Embryonic facial prominence (tissue), 1 donor: ENCODE results near the gene NUTM2F.
"Not testable (repeated sequence)": the region's sequence is repeated elsewhere in the genome, so short reads cannot be mapped to it uniquely, and the experiment has no call there.

Experiments
- DNase-seq: peaks from one replicate; pipeline ENCODE4 v3.0.0-alpha.2; 2016; ENCODE audit errors: extremely low spot score

The NUTM2F gene

DNA sequence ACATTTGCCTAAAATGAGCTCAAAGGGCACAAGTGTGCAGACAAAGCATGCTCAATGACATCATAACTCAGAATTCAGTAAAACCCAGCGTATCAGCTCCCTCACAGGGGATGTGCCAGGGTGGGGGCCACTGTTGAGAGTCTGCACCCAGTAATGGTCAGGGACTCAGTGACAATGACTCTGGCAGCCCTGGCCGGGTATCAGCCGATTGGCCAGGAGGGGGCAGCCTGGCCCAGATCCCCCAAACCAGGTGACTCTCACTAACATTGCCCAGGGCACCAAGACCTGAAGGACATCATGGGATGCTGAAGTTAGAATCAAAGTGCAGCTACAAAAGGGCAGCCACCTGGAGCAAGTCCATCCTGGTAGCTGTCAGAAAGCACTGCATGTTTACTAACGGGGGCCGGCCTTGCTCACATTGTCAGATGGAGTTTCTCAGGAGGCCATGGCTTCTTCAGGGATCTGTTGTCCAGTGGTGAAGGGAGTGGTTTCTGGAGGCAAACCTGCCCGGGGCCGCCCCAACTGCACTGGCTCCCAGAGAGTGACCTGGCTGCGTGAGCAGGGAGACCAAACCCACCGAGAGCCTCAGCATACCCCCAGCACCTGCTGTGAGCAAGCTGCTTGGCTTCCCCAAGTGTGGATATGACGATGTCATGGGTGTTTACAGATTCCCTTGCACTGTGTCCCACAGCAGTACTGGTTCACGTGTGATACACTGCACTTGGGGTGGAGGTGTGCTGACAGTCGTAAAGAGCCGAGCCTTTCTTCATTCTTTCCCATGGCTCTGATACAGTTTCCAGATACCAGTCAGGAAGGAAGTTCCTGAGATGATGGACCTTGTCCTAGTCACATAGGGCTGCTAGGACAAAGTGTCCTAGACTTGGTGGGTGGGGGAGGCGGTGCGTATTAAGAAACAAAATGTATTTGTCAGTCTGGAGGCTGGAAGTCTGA, 13.1 kb downstream of the NUTM2F start:
- DNase-seq = not testable (repeated sequence)

DNA sequence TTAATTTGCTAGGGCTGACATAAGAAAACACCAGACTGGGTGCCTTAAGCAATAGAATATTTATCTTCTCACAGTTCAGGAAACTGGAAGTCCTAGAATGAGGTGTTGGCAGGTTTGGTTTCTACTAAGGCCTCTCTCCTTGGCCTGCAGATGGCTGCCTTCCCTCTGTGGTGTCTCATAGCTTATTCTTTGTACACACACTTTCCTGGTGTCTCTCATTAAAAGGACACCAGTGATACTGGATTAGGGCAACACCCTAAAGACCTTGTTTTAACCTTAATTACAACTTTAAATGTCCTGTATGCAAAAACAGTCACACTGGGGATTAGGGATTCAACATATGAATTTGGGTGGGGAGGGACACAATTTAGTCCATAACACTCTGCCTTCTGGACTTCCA, 25.1 kb downstream of the NUTM2F start:
- no peak for DNase-seq

DNA sequence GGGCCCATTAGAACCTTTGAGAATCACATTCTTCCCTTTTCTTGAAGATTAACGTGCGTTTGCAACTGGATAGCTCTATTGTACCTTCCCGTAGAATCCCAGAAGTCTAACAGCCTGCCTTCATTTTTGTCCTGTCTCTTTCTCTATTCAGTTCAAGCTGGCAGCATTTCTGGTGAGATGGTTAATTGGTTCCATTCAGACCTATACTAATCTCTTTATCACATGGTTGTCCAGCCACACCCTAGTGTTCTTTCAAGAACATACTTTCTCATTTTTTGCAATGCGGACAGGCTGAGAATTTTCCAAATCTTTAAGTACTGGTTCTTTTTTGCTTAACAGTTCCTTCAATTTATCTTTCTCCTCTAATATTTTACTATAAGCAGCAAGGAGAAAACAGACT, 26.0 kb downstream of the NUTM2F start:
- no peak for DNase-seq

DNA sequence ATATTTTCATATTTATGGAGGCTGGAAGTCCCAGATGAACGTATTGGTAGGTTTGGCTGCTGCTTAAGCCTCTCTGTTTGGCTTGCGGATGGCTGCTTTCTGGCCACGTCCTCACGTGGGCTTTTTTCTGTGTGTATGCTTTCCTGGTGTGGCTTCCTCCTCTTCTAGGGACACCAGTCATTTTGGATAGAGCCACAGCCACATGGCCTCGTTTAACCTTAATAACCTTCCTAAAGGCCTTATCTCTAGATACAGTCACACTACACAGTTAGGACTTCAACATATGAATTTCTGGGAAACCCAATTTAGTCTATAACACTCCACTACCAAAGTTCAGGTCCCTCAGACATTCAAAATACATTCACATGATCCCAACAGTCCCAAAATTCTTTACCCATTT, 26.9 kb downstream of the NUTM2F start:
- no peak for DNase-seq

DNA sequence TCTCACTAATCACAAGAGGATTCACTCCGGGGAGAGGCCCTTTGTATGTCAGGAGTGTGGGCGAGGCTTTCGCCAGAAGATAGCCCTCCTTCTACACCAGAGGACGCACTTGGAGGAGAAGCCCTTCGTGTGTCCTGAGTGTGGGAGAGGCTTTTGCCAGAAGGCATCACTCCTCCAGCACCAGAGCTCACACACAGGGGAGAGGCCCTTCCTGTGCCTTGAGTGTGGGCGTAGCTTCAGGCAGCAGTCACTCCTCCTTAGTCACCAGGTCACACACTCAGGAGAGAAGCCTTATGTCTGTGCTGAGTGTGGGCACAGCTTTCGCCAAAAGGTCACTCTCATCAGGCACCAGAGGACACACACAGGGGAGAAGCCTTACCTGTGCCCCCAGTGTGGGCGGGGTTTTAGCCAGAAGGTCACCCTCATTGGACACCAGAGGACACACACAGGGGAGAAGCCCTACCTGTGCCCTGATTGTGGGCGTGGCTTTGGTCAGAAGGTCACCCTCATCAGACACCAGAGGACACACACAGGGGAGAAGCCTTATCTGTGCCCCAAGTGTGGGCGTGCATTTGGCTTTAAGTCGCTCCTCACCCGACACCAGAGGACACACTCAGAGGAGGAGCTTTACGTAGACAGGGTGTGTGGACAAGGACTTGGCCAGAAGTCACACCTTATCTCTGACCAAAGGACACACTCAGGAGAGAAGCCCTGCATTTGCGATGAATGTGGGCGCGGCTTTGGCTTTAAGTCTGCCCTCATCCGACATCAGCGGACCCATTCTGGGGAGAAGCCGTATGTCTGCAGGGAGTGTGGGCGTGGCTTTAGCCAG, 27.8 kb downstream of the NUTM2F start:
- DNase-seq = no peak

DNA sequence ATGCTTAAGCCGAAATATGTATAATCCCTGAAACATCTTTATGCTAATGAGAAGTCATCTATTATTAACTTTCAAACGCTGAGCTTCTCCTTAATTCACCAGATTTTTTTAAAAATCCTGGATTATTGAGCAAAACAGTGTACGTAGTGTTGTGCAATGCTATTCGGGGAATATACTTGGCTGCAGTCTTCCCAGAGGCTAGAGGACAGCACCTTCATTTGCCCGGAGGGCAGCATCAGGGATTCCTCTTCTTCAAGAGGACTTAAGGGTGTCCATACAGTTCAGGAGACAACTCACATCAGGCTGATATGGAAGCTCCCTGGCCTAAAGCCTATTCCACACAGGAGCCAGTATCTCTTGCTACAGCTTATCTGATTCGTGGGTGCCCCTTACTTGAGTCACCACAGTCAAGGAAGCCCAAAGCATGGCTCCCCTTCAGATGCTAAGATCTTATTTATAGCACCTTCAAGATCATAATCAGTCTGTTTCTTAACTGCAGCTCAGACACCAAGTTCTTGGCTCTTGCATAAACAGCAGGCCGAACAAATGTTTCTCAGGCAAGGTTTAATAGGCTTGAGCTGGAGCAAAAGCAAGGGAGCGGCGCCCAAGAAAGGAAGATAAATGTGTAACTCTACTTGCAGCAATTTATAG, 29.4 kb downstream of the NUTM2F start:
- no peak for DNase-seq

DNA sequence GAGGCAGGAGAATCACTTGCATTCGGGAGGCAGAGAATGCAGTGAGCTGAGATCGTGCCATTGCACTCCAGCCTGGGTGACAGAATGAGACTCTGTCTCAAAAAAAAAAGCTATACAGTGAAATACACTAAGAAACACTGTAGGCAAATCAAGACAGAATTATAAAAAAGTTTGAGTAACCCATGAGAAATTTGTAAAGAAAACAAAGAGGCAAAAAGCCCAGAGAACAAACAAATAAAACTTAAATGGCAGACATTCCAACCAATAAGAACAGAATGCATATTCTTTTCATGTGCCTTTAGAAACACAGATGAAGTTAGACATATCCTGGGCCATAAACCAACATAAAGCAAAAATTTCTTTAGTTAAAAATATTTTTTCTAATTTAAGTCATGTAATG, 38.8 kb downstream of the NUTM2F start:
- no peak for DNase-seq

DNA sequence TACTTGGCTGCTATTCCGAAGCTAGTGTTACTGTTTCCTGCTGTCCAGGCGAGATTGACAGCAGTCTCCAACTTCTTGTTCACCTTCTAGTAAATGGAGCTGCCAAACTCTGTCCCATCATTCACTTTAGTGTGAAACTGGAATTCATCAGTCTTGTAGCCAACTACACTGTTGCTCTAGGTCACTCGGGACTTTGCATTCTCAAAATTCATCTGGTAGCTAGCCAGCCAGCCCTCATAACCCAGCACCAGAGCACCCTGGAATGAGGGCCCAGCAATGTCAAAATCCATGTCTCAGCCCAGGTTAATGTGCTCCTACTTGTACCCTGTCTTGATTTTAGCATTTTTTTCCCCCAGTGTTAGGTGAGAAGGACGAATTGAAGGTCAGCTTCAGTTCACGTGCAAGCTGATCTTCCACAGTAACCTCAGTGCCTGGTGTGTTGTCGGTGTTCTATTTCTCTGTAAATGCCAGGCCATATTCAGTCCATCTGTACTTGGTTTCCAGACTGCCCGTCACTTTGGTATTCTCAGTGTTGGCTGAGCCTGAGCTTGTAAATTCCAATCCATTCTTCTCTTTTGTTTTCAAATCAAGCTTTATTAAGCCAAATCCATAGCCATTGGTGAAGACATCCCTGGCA, 40.4 kb downstream of the NUTM2F start:
- DNase-seq = no peak

DNA sequence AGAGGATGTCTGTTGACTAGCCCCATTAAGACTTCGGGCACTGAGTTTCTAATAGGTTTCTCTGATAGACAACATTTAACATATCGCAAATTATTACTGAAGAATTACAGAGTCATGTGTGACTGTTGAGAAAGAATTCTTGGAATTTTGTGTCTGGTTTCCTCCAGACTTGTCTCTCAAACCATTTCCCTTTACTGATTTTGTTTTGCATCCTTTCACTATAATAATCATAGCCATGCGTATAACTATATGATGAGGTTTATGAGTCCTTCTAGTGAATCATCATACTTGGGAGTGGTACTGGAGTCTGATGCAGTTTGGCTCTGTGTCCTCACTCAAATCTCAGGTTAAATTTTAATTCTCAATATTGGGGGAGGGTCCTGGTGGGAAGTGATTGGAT, 42.3 kb downstream of the NUTM2F start:
- DNase-seq = no peak

DNA sequence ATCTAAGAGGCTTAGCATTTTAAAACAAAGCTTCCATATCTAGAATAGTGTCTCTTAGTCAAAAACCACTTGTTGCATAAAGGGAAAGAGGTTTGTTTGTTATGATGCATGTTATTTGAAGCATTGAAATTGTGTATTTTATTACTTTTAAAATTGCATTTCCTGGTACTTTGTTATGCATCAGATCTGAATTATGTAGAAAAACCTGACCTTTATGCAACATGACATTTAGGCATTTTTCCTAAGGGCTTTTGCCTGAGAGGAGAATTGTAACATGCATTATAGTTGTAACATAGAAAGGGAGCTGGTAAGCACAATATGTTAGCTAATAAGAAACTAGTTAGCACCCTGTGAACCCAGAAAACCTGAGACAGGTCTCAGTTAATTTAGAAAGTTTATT, 47.3 kb downstream of the NUTM2F start:
- no peak for DNase-seq

DNA sequence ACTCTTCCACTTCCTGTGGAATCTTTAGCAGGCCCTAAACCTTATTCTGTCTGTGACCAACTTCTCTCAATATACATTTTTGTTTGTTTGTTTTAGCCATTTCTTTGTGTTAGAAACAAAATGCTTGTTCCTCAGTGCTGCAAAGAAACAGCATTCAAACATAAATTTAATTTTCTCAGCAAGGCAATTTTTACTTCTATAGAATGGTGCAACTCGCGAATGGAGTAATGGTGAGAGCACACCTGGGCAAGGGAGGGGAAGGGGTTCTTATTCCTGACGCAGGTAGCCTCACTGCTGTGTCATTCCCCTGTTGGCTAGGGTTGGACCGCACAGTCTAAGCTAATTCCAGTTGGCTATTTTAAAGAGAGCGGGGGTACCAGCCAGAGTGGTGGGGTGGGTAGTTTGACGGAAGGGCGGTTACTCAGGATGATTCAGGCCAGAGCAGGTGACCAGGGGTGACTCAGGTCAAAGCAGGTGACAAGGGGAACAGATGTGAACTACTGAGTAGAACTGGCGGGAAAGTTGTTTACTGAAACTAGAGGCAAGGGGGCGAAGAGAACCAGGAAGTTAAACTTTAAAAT, 47.9 kb downstream of the NUTM2F start:
- no peak for DNase-seq

DNA sequence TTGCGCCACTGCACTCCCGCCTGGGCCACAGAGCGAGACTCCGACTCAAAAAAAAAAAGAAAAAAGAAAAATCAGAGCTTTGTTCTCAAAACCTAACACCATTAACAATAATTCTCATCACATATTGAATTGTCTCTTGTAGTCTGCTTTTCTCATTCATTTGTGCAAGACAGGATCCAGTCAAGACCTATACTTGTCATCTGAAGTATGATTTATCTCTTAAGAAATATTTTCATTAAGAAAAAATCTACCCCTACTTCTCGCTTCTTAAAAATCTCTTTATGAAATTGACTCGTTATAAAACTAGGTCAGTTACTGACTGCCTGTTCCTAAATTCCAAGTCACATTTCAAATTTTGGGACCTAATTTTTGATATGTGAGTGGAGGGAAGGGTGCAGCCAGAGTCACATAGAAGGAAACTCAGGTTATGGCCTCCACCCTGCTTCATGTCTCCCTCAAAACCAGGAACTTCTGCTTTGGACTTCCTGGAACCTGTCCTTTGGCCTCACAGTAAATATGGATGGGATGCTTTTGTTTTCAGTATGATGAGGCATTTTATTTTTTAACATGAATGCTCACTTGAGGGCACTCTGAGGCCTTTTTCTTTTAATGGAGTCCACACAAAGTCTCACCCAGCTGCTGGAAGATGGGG, 50.4 kb downstream of the NUTM2F start:
- DNase-seq = no peak

DNA sequence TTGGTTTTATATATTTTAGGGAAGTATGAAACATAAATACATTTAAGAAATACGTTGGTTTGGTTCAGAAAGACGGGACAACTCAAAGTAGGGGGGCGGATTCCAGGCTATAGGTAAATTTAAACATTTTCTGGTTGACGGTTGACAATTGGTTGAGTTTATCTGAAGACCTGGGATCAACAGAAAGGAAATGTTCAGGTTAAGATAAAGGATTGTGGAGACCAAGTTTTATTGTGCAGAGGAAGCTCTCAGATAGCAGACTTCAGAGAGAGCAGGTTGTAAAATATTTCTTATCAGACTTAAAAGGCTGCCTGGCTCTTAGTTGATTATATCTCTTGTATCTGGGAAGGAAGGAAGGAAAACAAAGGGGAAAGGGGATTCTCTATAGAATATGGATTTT, 51.4 kb downstream of the NUTM2F start:
- DNase-seq = not testable (repeated sequence)

DNA sequence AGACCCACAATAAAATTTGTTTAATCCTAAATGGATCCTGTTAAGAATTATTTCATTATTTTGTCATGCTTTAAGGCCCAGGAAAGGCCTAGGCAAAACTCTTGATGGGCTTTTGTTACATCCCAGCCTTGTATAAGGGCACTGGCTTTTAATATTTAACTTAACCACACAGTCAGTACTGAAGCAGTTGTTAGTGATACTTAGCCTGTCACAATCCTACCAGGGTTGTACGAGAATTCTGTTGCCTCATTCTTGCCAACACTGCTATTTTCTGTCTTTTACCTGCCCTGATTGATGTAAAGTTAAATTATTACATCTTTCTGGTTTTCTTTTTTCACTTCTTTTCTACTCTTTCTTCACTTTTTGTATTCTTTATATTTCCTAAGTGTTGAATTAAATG, 58.4 kb downstream of the NUTM2F start:
- DNase-seq = no peak

DNA sequence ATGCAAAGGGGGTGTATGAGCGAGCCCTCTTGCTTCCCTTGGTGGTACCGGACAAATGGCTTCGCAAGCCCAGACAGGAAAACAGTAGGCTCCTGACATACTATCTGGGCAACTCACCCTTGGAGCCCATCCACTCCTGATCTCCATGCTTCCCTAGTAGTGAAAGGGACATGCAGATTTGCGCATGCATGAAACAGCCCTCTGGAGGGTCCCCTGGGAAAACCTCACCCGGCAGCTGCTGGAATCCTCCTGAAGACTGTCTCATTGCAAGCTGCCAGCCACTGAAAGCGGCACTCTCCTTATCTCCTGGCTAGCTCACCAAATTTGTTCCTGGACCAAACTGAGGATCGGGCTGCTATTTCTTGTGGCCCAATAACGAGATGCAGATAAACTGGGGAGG, 59.2 kb downstream of the NUTM2F start:
- DNase-seq = no peak
